GM12873 (cell line): Measurements from ENCODE around the gene CERS4.

ENCODE experiments used
- CTCF ChIP-seq: IDR thresholded peaks from 2 replicates; pipeline ENCODE4 v1.5.1; 2012; ENCODE audit warnings: low read depth, mild to moderate bottlenecking, moderate library complexity, low read length, control low read depth; ENCODE audit not compliant: insufficient read depth; ENCODE audit errors: missing control alignments

CERS4 gene

DNA sequence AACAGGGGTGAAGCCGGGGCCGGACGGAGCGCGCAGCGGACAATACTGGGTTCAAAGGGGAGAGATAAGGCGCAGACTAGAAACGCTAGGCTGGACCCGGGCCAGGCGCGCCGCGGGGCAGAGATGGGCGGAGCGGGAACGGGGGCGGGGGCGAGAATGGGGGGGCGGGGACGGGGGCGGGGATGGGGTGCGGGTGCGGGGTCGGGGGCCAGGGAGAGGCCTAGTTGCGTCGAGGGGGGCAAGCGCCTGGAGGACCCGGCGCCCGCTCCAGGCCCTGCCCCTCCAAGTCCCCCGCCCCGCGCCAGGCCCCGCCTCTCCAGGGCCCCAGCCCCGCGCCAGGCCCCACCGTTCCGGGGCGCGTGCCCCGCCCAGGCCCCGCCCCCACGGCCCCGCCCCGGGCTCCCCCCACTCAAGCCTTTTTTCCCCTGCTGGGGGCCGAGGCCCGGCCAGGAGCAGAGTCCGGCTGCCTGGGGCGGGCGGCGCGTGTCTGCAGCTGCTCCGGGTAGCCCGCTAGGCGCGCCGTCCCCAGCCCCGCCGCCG, at the start of gene CERS4:
Gene CERS4 (plus strand): TSS at position 449 of the 540 bp plus-strand sequence. CDS start 41,707 bp downstream, outside the sequence.
- no peak for TF ChIP-seq CTCF

DNA sequence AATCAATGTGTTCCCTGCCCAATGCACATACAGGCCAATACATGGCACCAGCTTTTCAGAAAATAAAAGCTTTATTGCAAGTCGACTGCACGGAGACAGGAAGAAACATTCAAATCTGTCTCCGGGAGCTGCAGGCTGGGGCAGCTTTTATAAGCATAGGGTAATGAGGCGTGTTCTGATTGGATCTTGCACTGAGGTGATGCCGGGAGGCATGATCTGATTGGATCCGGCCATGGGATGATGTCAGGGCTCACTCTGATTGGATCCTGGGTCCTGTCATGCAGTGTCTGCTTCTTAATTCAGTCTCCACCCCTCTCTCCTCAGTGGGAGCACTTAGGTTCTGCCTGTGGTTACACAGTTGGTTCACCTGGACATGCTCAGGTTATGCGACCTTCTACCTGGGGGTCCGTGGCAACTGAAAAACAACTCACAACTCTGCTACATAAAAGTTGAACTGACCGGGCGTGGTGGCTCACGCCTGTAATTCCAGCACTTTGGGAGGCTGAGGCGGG, 48.0 kb upstream of the CERS4 start:
- no peak for TF ChIP-seq CTCF

DNA sequence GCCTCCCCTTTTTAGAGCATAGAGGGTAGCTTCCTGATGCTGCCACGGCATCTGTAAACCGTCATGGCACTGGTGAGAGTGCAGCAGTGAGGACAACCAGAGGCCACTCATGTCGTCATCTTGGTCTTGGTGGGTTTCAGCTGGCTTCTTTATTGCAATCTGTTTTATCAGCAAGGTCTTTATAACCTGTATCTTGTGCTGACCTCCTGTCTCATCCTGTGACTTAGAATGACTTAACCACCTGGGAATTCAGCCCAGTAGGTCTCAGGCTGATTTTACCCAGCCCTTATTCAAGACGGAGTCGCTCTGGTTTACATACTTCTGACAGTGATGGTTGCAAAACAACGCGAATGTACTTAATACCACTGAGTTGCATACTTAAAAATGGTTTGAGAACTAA, 45.4 kb upstream of the CERS4 start:
- no peak for TF ChIP-seq CTCF

DNA sequence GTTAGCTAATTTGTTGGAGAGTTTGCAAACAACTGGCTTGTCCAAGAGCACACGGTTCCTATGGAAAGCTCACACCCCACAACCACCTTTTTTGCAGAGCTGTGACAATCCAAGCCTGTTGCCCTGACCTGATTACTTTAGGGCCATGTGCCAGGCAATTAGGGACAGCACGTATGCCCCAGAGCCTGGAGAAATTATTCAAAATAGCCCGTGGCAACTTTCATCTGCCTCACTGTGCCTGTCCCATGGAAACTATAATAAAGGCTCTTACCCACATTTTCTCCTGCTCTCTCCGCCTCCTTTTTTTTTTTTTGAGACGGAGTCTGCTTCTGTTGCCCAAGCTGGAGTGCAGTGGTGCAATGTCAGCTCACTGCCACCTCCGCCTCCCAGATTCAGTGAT, 41.2 kb upstream of the CERS4 start:
- no peak for TF ChIP-seq CTCF

DNA sequence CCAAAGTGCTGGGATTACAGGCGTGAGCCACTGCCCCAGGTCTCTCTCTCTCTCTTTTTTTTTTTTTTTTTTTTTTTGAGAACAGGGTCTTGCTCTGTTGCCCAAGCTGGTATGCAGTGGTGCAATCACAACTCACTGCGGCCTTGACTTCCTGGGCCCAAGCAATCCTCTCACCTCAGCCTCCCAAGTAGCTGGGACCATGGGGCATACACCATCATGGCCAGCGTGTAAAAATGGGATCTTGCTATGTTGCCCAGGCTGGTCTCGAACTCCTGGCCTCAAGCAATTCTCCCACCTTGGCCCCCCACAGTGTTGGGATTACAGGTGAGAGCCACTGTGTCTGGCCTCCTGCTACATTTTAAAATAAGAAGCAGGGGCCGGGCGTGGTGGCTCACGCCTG, 40.6 kb upstream of the CERS4 start:
- TF ChIP-seq CTCF, result no peak

GRCh38 chr19:8174706-8175105, 34.5 kb upstream of the CERS4 start:
- TF ChIP-seq CTCF, result no peak

DNA sequence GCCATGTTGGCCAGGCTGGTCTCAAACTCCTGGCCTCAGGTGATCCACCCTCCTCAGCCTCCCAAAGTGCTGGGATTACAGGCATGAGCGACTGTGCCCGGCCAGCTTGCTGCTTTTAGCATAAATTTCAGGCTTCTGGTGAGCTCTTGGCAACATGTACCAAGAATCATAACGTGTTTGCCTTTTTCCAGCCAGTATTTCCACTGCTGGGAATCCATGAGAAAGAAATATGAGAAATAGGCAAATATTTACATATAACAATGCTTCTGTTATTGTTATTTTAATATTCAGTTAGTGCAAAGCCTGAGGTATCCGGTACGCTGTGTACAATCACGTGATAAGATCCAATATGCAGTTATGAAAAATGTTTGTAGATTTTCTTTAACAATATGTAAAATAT, 29.2 kb upstream of the CERS4 start:
- TF ChIP-seq CTCF, result no peak
